Measurements from ENCODE around the gene ARHGEF28. TPM values are rescaled to one million over a fixed set of nuclear protein-coding genes. Genes with fewer than 3 reads are reported as not detected.
A peak's percentile ranks its signal among the peaks of the same experiment; 100 is the strongest.

ARHGEF28 gene
- total and polyA plus RNA-seq, 2 of the 13 experiments (the other 11 are each of a cell fraction or from before 2014, with no cell fraction given) = 17.4 to 34.1 TPM

GRCh38 chr5:73858054-73858453 lies 232.1 kb downstream of the ARHGEF28 start (continued):
- TF ChIP-seq ZNF782 (CRISPR knock-in tag; IDR thresholded peaks at IDR 0.05; ENCODE audit: borderline replicate concordance) = no peak
- no peak for TF ChIP-seq EZH2 (conservative IDR thresholded peaks at IDR 0.05; ENCODE audit: low read depth, low read length)
- TF ChIP-seq ELF1 (CRISPR knock-in tag; IDR thresholded peaks at IDR 0.05) = no peak; the same call in 1 of the 2 replicates
- no peak for TF ChIP-seq ZNF30 (CRISPR knock-in tag; IDR thresholded peaks at IDR 0.05)
- TF ChIP-seq RFX1 (IDR thresholded peaks at IDR 0.05) = no peak
- no peak for TF ChIP-seq CHCHD3 (CRISPR knock-in tag; IDR thresholded peaks at IDR 0.05)
- TF ChIP-seq SRSF1 (optimal IDR thresholded peaks at IDR 0.05; ENCODE audit: low read depth, low read length) = no peak
- no peak for TF ChIP-seq ZNF550 (CRISPR knock-in tag; IDR thresholded peaks at IDR 0.05; ENCODE audit: borderline replicate concordance)
- no peak for TF ChIP-seq TMF1 (CRISPR knock-in tag; IDR thresholded peaks at IDR 0.05; ENCODE audit: low read depth)
- no peak for TF ChIP-seq ZNF766 (CRISPR knock-in tag; IDR thresholded peaks at IDR 0.05; ENCODE audit: borderline replicate concordance)
- TF ChIP-seq MLX (CRISPR knock-in tag; IDR thresholded peaks at IDR 0.05) = no peak
- TF ChIP-seq TCF7L2 (IDR thresholded peaks at IDR 0.05; ENCODE audit: low read depth, low read length) = no peak
- no peak for TF ChIP-seq ZNF687 (CRISPR knock-in tag; IDR thresholded peaks at IDR 0.05)
- no peak for TF ChIP-seq GLI4 (CRISPR knock-in tag; IDR thresholded peaks at IDR 0.05; ENCODE audit: borderline replicate concordance)
- no peak; the same call in 1 of the 2 replicates for TF ChIP-seq NFIC (IDR thresholded peaks at IDR 0.05; ENCODE audit: low read length)
- TF ChIP-seq TBX3 (IDR thresholded peaks at IDR 0.05; ENCODE audit: borderline replicate concordance) = no peak
- 0 out of 2 replicates have a peak, but pooled peaks have one; percentile 28 for TF ChIP-seq KDM1A (CRISPR knock-in tag; IDR thresholded peaks at IDR 0.05)
- TF ChIP-seq SSRP1 (CRISPR knock-in tag; IDR thresholded peaks at IDR 0.05) = no peak; the same call in 1 of the 2 replicates
- TF ChIP-seq KLF15 (CRISPR knock-in tag; IDR thresholded peaks at IDR 0.05; ENCODE audit: borderline replicate concordance) = no peak
- no peak for TF ChIP-seq HMG20B (CRISPR knock-in tag; conservative IDR thresholded peaks at IDR 0.05)
- no peak for TF ChIP-seq ZNF704 (CRISPR knock-in tag; IDR thresholded peaks at IDR 0.05; ENCODE audit: borderline replicate concordance)
- no peak for TF ChIP-seq AGO1 (IDR thresholded peaks at IDR 0.05; ENCODE audit: low read depth, low read length, poor library complexity, severe bottlenecking)
- no peak for TF ChIP-seq MTERF4 (CRISPR knock-in tag; IDR thresholded peaks at IDR 0.05)
- TF ChIP-seq RAD21 (CRISPR knock-in tag; IDR thresholded peaks at IDR 0.05) = no peak
- TF ChIP-seq PPARG (CRISPR knock-in tag; conservative IDR thresholded peaks at IDR 0.05) = peak; percentile 73; the same call in 1 of the 2 replicates
- TF ChIP-seq ZSCAN21 (CRISPR knock-in tag; IDR thresholded peaks at IDR 0.05; ENCODE audit: borderline replicate concordance) = no peak
- TF ChIP-seq RCOR2 (CRISPR knock-in tag; IDR thresholded peaks at IDR 0.05) = 0 out of 2 replicates have a peak, but pooled peaks have one; percentile 65
